ENCODE data around the gene TENT5A. TPM values are rescaled to one million over a fixed set of nuclear protein-coding genes. Genes with fewer than 3 reads are reported as not detected.

TENT5A gene
- total and polyA plus RNA-seq, 7 experiments from 2014 or later = 0.80 to 12.5 (median 6.9) TPM

GRCh38 chr6:81731814-81732213 lies 20.7 kb downstream of the TENT5A start:
- POLR2A ChIA-PET = no interaction called here
- no peaks in the 10 kb centered on the region for H3K4me1 ChIP-seq (ENCODE audit: control insufficient read depth in 2 of 2, insufficient read depth in 2 of 2, low read length in 2 of 2)

GRCh38 chr6:81727876-81728517 lies 24.5 kb downstream of the TENT5A start:
- H3K9me3 ChIP-seq (ENCODE audit: control insufficient read depth in 2 of 3, low read length in 3 of 3) = no peaks in the 10 kb centered on the region
- ATAC-seq (no peak), DNase-seq (no peak)
- no peaks in the 10 kb centered on the region for H3K9me3 Mint-ChIP-seq
- CTCF ChIA-PET = no interaction called here
- H3K4me3 ChIP-seq (ENCODE audit: low read length) = no peak overlapping the region
- peak overlapping the region in 5 of 10 donors; percentile 1 to 57 (median 23) for H3K4me3 Mint-ChIP-seq
- no peak overlapping the region for H3K27ac ChIP-seq (ENCODE audit: low read depth, low read length)
- no peaks in the 10 kb centered on the region for H3K27me3 Mint-ChIP-seq
- intact Hi-C loops (cut with micrococcal nuclease) = no loop called here
- no peaks in the 10 kb centered on the region for H3K36me3 ChIP-seq (ENCODE audit: control insufficient read depth in 2 of 3, insufficient read depth in 3 of 3, low read length in 3 of 3)
- no peaks in the 10 kb centered on the region for H3K36me3 Mint-ChIP-seq
- H3K27me3 ChIP-seq (ENCODE audit: control insufficient read depth in 2 of 2, insufficient read depth in 2 of 2, low read length in 2 of 2) = no peaks in the 10 kb centered on the region
- H3K4me1 ChIP-seq (ENCODE audit: control insufficient read depth in 2 of 2, insufficient read depth in 2 of 2, low read length in 2 of 2) = no peaks in the 10 kb centered on the region
- H3K27ac Mint-ChIP-seq = no peak overlapping the region
- H3K4me1 Mint-ChIP-seq = no peaks in the 10 kb centered on the region
- POLR2A ChIA-PET = interaction anchor here (0.6 kb wide), 1 partner anchor 15 kb away, joined by 3 read pairs; no protein-coding TSS in a partner anchor

More at GRCh38 chr6:81731814-81732213, 20.7 kb downstream of the TENT5A start:
- Mint-ChIP-seq H3K27me3 (no peaks in the 10 kb centered on the region), H3K4me1 (peaks cover 0 to 4% (median 0%) of the 10 kb centered on the region in 7 donors), H3K9me3 (peaks cover 0 to 5% (median 0%) of the 10 kb centered on the region in 11 donors), H3K4me3 (no peak overlapping the region), H3K36me3 (no peaks in the 10 kb centered on the region), H3K27ac (no peak overlapping the region)
- CTCF ChIA-PET = interaction anchor here (1.1 kb wide), 1 partner anchor 21 kb away, joined by 3 read pairs; no protein-coding TSS in a partner anchor
- no peaks in the 10 kb centered on the region for H3K36me3 ChIP-seq (ENCODE audit: control insufficient read depth in 2 of 3, insufficient read depth in 3 of 3, low read length in 3 of 3)
- no peak overlapping the region for H3K27ac ChIP-seq (ENCODE audit: low read depth, low read length)
- no peak for ATAC-seq
- no peaks in the 10 kb centered on the region for H3K9me3 ChIP-seq (ENCODE audit: control insufficient read depth in 2 of 3, low read length in 3 of 3)
- no peak for DNase-seq
- no peak overlapping the region for H3K4me3 ChIP-seq (ENCODE audit: low read length)
- no peaks in the 10 kb centered on the region for H3K27me3 ChIP-seq (ENCODE audit: control insufficient read depth in 2 of 2, insufficient read depth in 2 of 2, low read length in 2 of 2)
- intact Hi-C loops (cut with micrococcal nuclease) = no loop called here

GRCh38 chr6:81725127-81725526 lies 27.4 kb downstream of the TENT5A start:
- Histone ChIP-seq H3K27ac (ENCODE audit: low read depth, low read length) (no peak overlapping the region), H3K4me3 (ENCODE audit: low read length) (no peak overlapping the region), H3K9me3 (ENCODE audit: control insufficient read depth in 2 of 3, low read length in 3 of 3) (no peaks in the 10 kb centered on the region), H3K27me3 (ENCODE audit: control insufficient read depth in 2 of 2, insufficient read depth in 2 of 2, low read length in 2 of 2) (no peaks in the 10 kb centered on the region), H3K36me3 (ENCODE audit: control insufficient read depth in 2 of 3, insufficient read depth in 3 of 3, low read length in 3 of 3) (no peaks in the 10 kb centered on the region), H3K4me1 (ENCODE audit: control insufficient read depth in 2 of 2, insufficient read depth in 2 of 2, low read length in 2 of 2) (no peaks in the 10 kb centered on the region)
- intact Hi-C loops (cut with micrococcal nuclease) = no loop called here
- Mint-ChIP-seq H3K9me3 (no peaks in the 10 kb centered on the region), H3K4me1 (peaks cover 0 to 3% (median 0%) of the 10 kb centered on the region in 7 donors), H3K36me3 (no peaks in the 10 kb centered on the region), H3K4me3 (no peak overlapping the region), H3K27me3 (no peaks in the 10 kb centered on the region), H3K27ac (no peak overlapping the region)
- ATAC-seq (no peak), DNase-seq (no peak)
- ChIA-PET CTCF (no interaction called here), POLR2A (no interaction called here)

- Histone ChIP-seq H3K9me3 (ENCODE audit: control insufficient read depth in 2 of 3, low read length in 3 of 3) (no peaks in the 10 kb centered on the region), H3K4me1 (ENCODE audit: control insufficient read depth in 2 of 2, insufficient read depth in 2 of 2, low read length in 2 of 2) (no peaks in the 10 kb centered on the region), H3K27me3 (ENCODE audit: control insufficient read depth in 2 of 2, insufficient read depth in 2 of 2, low read length in 2 of 2) (no peaks in the 10 kb centered on the region), H3K4me3 (ENCODE audit: low read length) (no peak overlapping the region), H3K36me3 (ENCODE audit: control insufficient read depth in 2 of 3, insufficient read depth in 3 of 3, low read length in 3 of 3) (no peaks in the 10 kb centered on the region), H3K27ac (ENCODE audit: low read depth, low read length) (no peak overlapping the region)
- Mint-ChIP-seq H3K27ac (no peak overlapping the region), H3K9me3 (no peaks in the 10 kb centered on the region), H3K27me3 (no peaks in the 10 kb centered on the region), H3K4me3 (no peak overlapping the region), H3K4me1 (peaks cover 0 to 4% (median 0%) of the 10 kb centered on the region in 7 donors), H3K36me3 (no peaks in the 10 kb centered on the region)
- ChIA-PET CTCF (no interaction called here), POLR2A (no interaction called here)
- DNase-seq (no peak), ATAC-seq (no peak)
- intact Hi-C loops (cut with micrococcal nuclease) = no loop called here
Observed at GRCh38 chr6:81722506-81723223, 29.8 kb downstream of the TENT5A start.

- Histone ChIP-seq H3K27me3 (ENCODE audit: control insufficient read depth in 2 of 2, insufficient read depth in 2 of 2, low read length in 2 of 2) (no peaks in the 10 kb centered on the region), H3K27ac (ENCODE audit: low read depth, low read length) (no peak overlapping the region), H3K36me3 (ENCODE audit: control insufficient read depth in 2 of 3, insufficient read depth in 3 of 3, low read length in 3 of 3) (no peaks in the 10 kb centered on the region), H3K9me3 (ENCODE audit: control insufficient read depth in 2 of 3, low read length in 3 of 3) (no peaks in the 10 kb centered on the region), H3K4me1 (ENCODE audit: control insufficient read depth in 2 of 2, insufficient read depth in 2 of 2, low read length in 2 of 2) (no peaks in the 10 kb centered on the region), H3K4me3 (ENCODE audit: low read length) (no peak overlapping the region)
- ChIA-PET CTCF (no interaction called here), POLR2A (no interaction called here)
- Mint-ChIP-seq H3K4me3 (no peak overlapping the region), H3K9me3 (no peaks in the 10 kb centered on the region), H3K36me3 (no peaks in the 10 kb centered on the region), H3K27me3 (no peaks in the 10 kb centered on the region), H3K27ac (no peak overlapping the region), H3K4me1 (peaks cover 0 to 4% (median 0%) of the 10 kb centered on the region in 7 donors)
- no peak for DNase-seq
- intact Hi-C loops (cut with micrococcal nuclease) = no loop called here
- ATAC-seq = no peak
Observed at GRCh38 chr6:81720427-81720826, 32.1 kb downstream of the TENT5A start.

- Mint-ChIP-seq H3K4me3 (no peak overlapping the region), H3K4me1 (peaks cover 0 to 4% (median 0%) of the 10 kb centered on the region in 7 donors), H3K36me3 (no peaks in the 10 kb centered on the region), H3K27me3 (no peaks in the 10 kb centered on the region), H3K9me3 (no peaks in the 10 kb centered on the region), H3K27ac (no peak overlapping the region)
- ChIA-PET CTCF (no interaction called here), POLR2A (no interaction called here)
- Histone ChIP-seq H3K9me3 (ENCODE audit: control insufficient read depth in 2 of 3, low read length in 3 of 3) (no peaks in the 10 kb centered on the region), H3K4me3 (ENCODE audit: low read length) (no peak overlapping the region), H3K36me3 (ENCODE audit: control insufficient read depth in 2 of 3, insufficient read depth in 3 of 3, low read length in 3 of 3) (no peaks in the 10 kb centered on the region), H3K4me1 (ENCODE audit: control insufficient read depth in 2 of 2, insufficient read depth in 2 of 2, low read length in 2 of 2) (no peaks in the 10 kb centered on the region), H3K27me3 (ENCODE audit: control insufficient read depth in 2 of 2, insufficient read depth in 2 of 2, low read length in 2 of 2) (no peaks in the 10 kb centered on the region), H3K27ac (ENCODE audit: low read depth, low read length) (no peak overlapping the region)
- intact Hi-C loops (cut with micrococcal nuclease) = no loop called here
- ATAC-seq (no peak), DNase-seq (no peak)
Observed at GRCh38 chr6:81718126-81718525, 34.4 kb downstream of the TENT5A start.

GRCh38 chr6:81714684-81715083 lies 37.8 kb downstream of the TENT5A start:
- intact Hi-C loops (cut with micrococcal nuclease) = no loop called here
- H3K4me3 Mint-ChIP-seq = no peak overlapping the region
- H3K27me3 ChIP-seq (ENCODE audit: control insufficient read depth in 2 of 2, insufficient read depth in 2 of 2, low read length in 2 of 2) = no peaks in the 10 kb centered on the region
- peaks cover 0 to 7% (median 0%) of the 10 kb centered on the region in 5 donors for H3K36me3 Mint-ChIP-seq
- peaks cover 0 to 4% (median 0%) of the 10 kb centered on the region in 11 donors for H3K9me3 Mint-ChIP-seq
- ChIA-PET CTCF (no interaction called here), POLR2A (no interaction called here)
- H3K36me3 ChIP-seq (ENCODE audit: control insufficient read depth in 2 of 3, insufficient read depth in 3 of 3, low read length in 3 of 3) = no peaks in the 10 kb centered on the region
- no peaks in the 10 kb centered on the region for H3K4me1 Mint-ChIP-seq
- no peaks in the 10 kb centered on the region for H3K9me3 ChIP-seq (ENCODE audit: control insufficient read depth in 2 of 3, low read length in 3 of 3)
- H3K27me3 Mint-ChIP-seq = peaks cover 0 to 7% (median 0%) of the 10 kb centered on the region in 5 donors
- no peaks in the 10 kb centered on the region for H3K4me1 ChIP-seq (ENCODE audit: control insufficient read depth in 2 of 2, insufficient read depth in 2 of 2, low read length in 2 of 2)
- no peak overlapping the region for H3K27ac ChIP-seq (ENCODE audit: low read depth, low read length)
- H3K4me3 ChIP-seq (ENCODE audit: low read length) = no peak overlapping the region
- H3K27ac Mint-ChIP-seq = no peak overlapping the region
- DNase-seq (no peak), ATAC-seq (no peak)

Data from naive thymus-derived CD4-positive, alpha-beta T cell (primary cell).